Endothelial cell of umbilical vein (primary cell): ENCODE data around the gene C3orf49. TPM values are rescaled to one million over a fixed set of nuclear protein-coding genes. Genes with fewer than 3 reads are reported as not detected.

Source experiments
- BruUV-seq: library from RNA; stranded (reverse); fragments of 400-500 nt; replicated peaks from 2 replicates; lab custom pipeline; 2021; lab: Mats Ljungman, UMichigan
- CTCF ChIA-PET: fragments of 300-600, 350-600 bp; sonication (Branson Sonifier 250); formaldehyde crosslinking; loops from one replicate; lab custom pipeline; 2021; ENCODE audit warnings: antibody characterized with exemption, inconsistent platforms; lab: Charles Lee
- POLR2A ChIA-PET: fragments of 300-600, 350-600 bp; sonication (Branson Sonifier 250); formaldehyde crosslinking; loops from one replicate; lab custom pipeline; 2021; ENCODE audit warnings: antibody characterized with exemption, inconsistent platforms; lab: Charles Lee
- DNase-seq: peaks from one replicate; pipeline ENCODE4 v3.0.0-alpha.2; 2011; ENCODE audit warnings: low read depth, low spot score
- FAIRE-seq: peaks from 2 replicates; lab custom pipeline; 2011; peaks lifted over from hg19 to GRCh38; lab: Jason Lieb, UNC
- H2AFZ ChIP-seq: 2 replicates; pipeline ENCODE4 v1.6.0; 2012; ENCODE audit warnings: low read depth, low read length, control low read depth, inconsistent platforms
- H3K27ac ChIP-seq: 2 replicates; pipeline ENCODE4 v1.5.1; 2011; ENCODE audit warnings: low read depth, mild to moderate bottlenecking, control low read depth, low read length, moderate library complexity; ENCODE audit not compliant: insufficient read depth
- H3K27me3 ChIP-seq, 2 experiments: 2 replicates each; pipeline versions ENCODE4 v1.6.0 to v1.6.1; 2011; ENCODE audit warnings: low read length in 2 of 2, mixed read lengths in 1 of 2; ENCODE audit not compliant: control insufficient read depth in 2 of 2, insufficient read depth in 2 of 2
- H3K36me3 ChIP-seq, 2 experiments: 2 replicates in 1 of 2; 3 replicates in 1 of 2; pipeline ENCODE4 v1.5.1; 2011; ENCODE audit warnings: low read length in 2 of 2, mild to moderate bottlenecking in 1 of 2, moderate library complexity in 1 of 2; ENCODE audit not compliant: control insufficient read depth in 2 of 2, insufficient read depth in 2 of 2; ENCODE audit errors: extremely low read depth in 1 of 2
- H3K4me1 ChIP-seq: 3 replicates; pipeline ENCODE4 v1.5.1; 2011; ENCODE audit warnings: mild to moderate bottlenecking, low read length; ENCODE audit not compliant: control insufficient read depth, insufficient read depth; ENCODE audit errors: extremely low read depth
- H3K4me2 ChIP-seq: 2 replicates; pipeline ENCODE4 v1.6.1; 2011; ENCODE audit warnings: low read length, control low read depth, mixed read lengths; ENCODE audit not compliant: insufficient read depth
- H3K4me3 ChIP-seq, 3 experiments: fragments of 200-600 bp in 1 of 3; sonication (generic), shearing (Covaris generic) in 1 of 3; replicated peaks in 1 of 3; 2 replicates each; pipeline ENCODE4 v1.5.1; 2011 to 2016; ENCODE audit warnings: control low read depth in 3 of 3, low read length in 3 of 3, mild to moderate bottlenecking in 2 of 3, inconsistent platforms in 1 of 3, low read depth in 1 of 3, moderate library complexity in 1 of 3; ENCODE audit not compliant: insufficient read depth in 1 of 3
- H3K79me2 ChIP-seq: 2 replicates; pipeline ENCODE4 v1.6.0; 2012; ENCODE audit warnings: low read length, inconsistent platforms; ENCODE audit not compliant: control insufficient read depth, insufficient read depth
- H3K9ac ChIP-seq: replicated peaks from 2 replicates; pipeline ENCODE3; 2011; ENCODE audit warnings: low read length, control low read depth; ENCODE audit not compliant: insufficient read depth; ENCODE audit errors: extremely low read depth
- H3K9me1 ChIP-seq: replicated peaks from 3 replicates; pipeline ENCODE4 v1.6.0; 2011; ENCODE audit warnings: mild to moderate bottlenecking, low read length; ENCODE audit not compliant: control insufficient read depth, insufficient read depth; ENCODE audit errors: extremely low read depth
- H3K9me3 ChIP-seq: replicated peaks from 2 replicates; pipeline ENCODE4 v1.5.1; 2012; ENCODE audit warnings: low read length, inconsistent platforms; ENCODE audit not compliant: control insufficient read depth, insufficient read depth
- H4K20me1 ChIP-seq: replicated peaks from 2 replicates; pipeline ENCODE3; 2011; ENCODE audit warnings: mild to moderate bottlenecking, low read length; ENCODE audit not compliant: control insufficient read depth, insufficient read depth; ENCODE audit errors: extremely low read depth
- EZH2 ChIP-seq: IDR thresholded peaks from 2 replicates; pipeline ENCODE4 v1.6.1; 2012; ENCODE audit warnings: borderline replicate concordance, low read depth, mild to moderate bottlenecking, moderate library complexity, low read length, inconsistent platforms; ENCODE audit not compliant: severe bottlenecking
- FOS ChIP-seq: IDR thresholded peaks from 2 replicates; pipeline ENCODE4 v1.6.1; 2011; ENCODE audit warnings: mild to moderate bottlenecking, low read length, moderate library complexity, borderline replicate concordance; ENCODE audit not compliant: insufficient read depth
- GATA2 ChIP-seq: IDR thresholded peaks from 2 replicates; pipeline ENCODE4 v1.7.0; 2011; ENCODE audit warnings: low read depth, mild to moderate bottlenecking, moderate library complexity, mixed read lengths, low read length; ENCODE audit not compliant: insufficient read length, insufficient read depth
- JUN ChIP-seq: IDR thresholded peaks from 2 replicates; pipeline ENCODE4 v1.6.1; 2011; ENCODE audit warnings: borderline replicate concordance, low read depth; ENCODE audit not compliant: insufficient read length, insufficient read depth
- MAX ChIP-seq: IDR thresholded peaks from 2 replicates; pipeline ENCODE4 v1.6.1; 2011; ENCODE audit not compliant: insufficient read depth, insufficient read length
- MYC ChIP-seq: IDR thresholded peaks from one replicate; pipeline ENCODE4 v1.6.1; 2011; ENCODE audit warnings: mild to moderate bottlenecking, low read depth, low read length
- POLR2A ChIP-seq: IDR thresholded peaks from 2 replicates; pipeline ENCODE4 v1.6.1; 2012; ENCODE audit warnings: low read depth, mild to moderate bottlenecking, control low read depth, low read length
- POLR2AphosphoS5 ChIP-seq: IDR thresholded peaks from 2 replicates; pipeline ENCODE4 v1.6.1; 2012; ENCODE audit warnings: low read depth, mild to moderate bottlenecking, control low read depth, low read length, moderate library complexity; ENCODE audit not compliant: insufficient read depth
- dilution Hi-C: fragments of 300-500 bp; cut with MboI; formaldehyde crosslinking; loops from one replicate; pipeline ENCODE4 v1.15.0; 2019; ENCODE audit warnings: low sequenced_read_pairs; ENCODE audit not compliant: extremely low pct_ligation_motif_present
- intact Hi-C: fragments of 100-400 bp; cut with micrococcal nuclease; formaldehyde crosslinking; loops from one replicate; pipeline ENCODE4 v1.10.0; 2022
- polyA plus RNA-seq, 4 experiments: library from polyadenylated mRNA; depleted of rRNA in 3 of 4; stranded (reverse) in 3 of 4; unstranded in 1 of 4; fragments of >200 nt; gene quantifications; 2 replicates each; pipeline versions ENCODE4 v1.2.1 to v1.2.3, GENCODE V29; 2011 to 2012; ENCODE audit warnings: missing spikeins in 1 of 4
- total RNA-seq: library from RNA; stranded (reverse); gene quantifications from 2 replicates; pipeline ENCODE4 v1.2.3, GENCODE V29; 2021
- TF ChIP-seq, protein P1 (sequence below), 2 donors: IDR thresholded peaks; 1 replicate in 1 of 2; 2 replicates in 1 of 2; pipeline ENCODE4 v1.5.1; 2011; ENCODE audit warnings: low read length in 2 of 2, mild to moderate bottlenecking in 2 of 2, moderate library complexity in 2 of 2, control low read depth in 1 of 2, inconsistent platforms in 1 of 2, low read depth in 1 of 2; ENCODE audit not compliant: insufficient read depth in 1 of 2; ENCODE audit errors: extremely low read depth in 1 of 2

C3orf49 gene
- total and polyA plus RNA-seq, 2 donors (not counting 3 experiments of a cell fraction or from before 2014, with no cell fraction given): not detected

- Histone ChIP-seq H4K20me1 (peaks cover 5% of the 10 kb centered on the region), H3K4me1 (no peaks in the 10 kb centered on the region), H3K9me3 (no peaks in the 10 kb centered on the region), H3K9me1 (no peaks in the 10 kb centered on the region), H3K79me2 (peaks cover 44% of the 10 kb centered on the region), H3K9ac (no peak overlapping the region), H3K27me3 (no peaks in the 10 kb centered on the region), H3K27ac (no peak overlapping the region), H3K36me3 (no peaks in the 10 kb centered on the region), H3K4me2 (no peak overlapping the region), H2AFZ (no peak overlapping the region), H3K4me3 (no peak overlapping the region)
- no peak for TF ChIP-seq MAX
- no peak for TF ChIP-seq MYC
- no peak for TF ChIP-seq JUN
- TF ChIP-seq POLR2AphosphoS5: no peak
- TF ChIP-seq GATA2: no peak
- no peak for TF ChIP-seq EZH2
- TF ChIP-seq FOS: no peak
- no peak for TF ChIP-seq POLR2A
- TF ChIP-seq, protein P1, sequence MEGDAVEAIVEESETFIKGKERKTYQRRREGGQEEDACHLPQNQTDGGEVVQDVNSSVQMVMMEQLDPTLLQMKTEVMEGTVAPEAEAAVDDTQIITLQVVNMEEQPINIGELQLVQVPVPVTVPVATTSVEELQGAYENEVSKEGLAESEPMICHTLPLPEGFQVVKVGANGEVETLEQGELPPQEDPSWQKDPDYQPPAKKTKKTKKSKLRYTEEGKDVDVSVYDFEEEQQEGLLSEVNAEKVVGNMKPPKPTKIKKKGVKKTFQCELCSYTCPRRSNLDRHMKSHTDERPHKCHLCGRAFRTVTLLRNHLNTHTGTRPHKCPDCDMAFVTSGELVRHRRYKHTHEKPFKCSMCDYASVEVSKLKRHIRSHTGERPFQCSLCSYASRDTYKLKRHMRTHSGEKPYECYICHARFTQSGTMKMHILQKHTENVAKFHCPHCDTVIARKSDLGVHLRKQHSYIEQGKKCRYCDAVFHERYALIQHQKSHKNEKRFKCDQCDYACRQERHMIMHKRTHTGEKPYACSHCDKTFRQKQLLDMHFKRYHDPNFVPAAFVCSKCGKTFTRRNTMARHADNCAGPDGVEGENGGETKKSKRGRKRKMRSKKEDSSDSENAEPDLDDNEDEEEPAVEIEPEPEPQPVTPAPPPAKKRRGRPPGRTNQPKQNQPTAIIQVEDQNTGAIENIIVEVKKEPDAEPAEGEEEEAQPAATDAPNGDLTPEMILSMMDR (IDR thresholded peaks at IDR 0.05; ENCODE audit: extremely low read depth in 1 of 2, insufficient read depth in 1 of 2, low read depth in 1 of 2, low read length in 2 of 2): no peak
- FAIRE-seq (no peak), DNase-seq (no peak)
- intact Hi-C loops (no loop called here), dilution Hi-C loops (no loop called here)
- POLR2A ChIA-PET: no interaction called here
- CTCF ChIA-PET: no interaction called here
- no TSS peak for BruUV-seq
Measured at GRCh38 chr3:63880653-63881052, 61.6 kb downstream of the C3orf49 start.
